ENCODE results near the gene PNPT1. TPM values are rescaled to one million over a fixed set of nuclear protein-coding genes. Genes with fewer than 3 reads are reported as not detected.
"Not testable (repeated sequence)": the region's sequence is repeated elsewhere in the genome, so short reads cannot be mapped to it uniquely, and the experiment has no call there.

PNPT1 gene
- total and polyA plus RNA-seq, 2 donors (not counting 3 experiments of a cell fraction or from before 2014, with no cell fraction given) = 6.6 to 32.4 TPM

- intact Hi-C loops (cut with micrococcal nuclease) = loop anchor here (5.0 to 10.0 kb wide), 3 partner anchors 207 to 1802 kb away; partner anchors contain the start of gene EFEMP1
- dilution Hi-C loops (cut with MboI; ENCODE audit: extremely low pct_ligation_motif_present, low sequenced_read_pairs); H2AFZ ChIP-seq (ENCODE audit: low read depth, low read length); BruUV-seq (replicated peaks); FAIRE-seq; H3K9me1 ChIP-seq (replicated peaks; ENCODE audit: control insufficient read depth, extremely low read depth, insufficient read depth, low read length); H3K36me3 ChIP-seq (ENCODE audit: control insufficient read depth in 2 of 2, extremely low read depth in 1 of 2, insufficient read depth in 2 of 2, low read length in 2 of 2); H3K4me2 ChIP-seq (ENCODE audit: insufficient read depth, low read length); H3K4me3 ChIP-seq (replicated peaks in 1 of 3; ENCODE audit: insufficient read depth in 1 of 3, low read depth in 1 of 3, low read length in 3 of 3); H3K27me3 ChIP-seq (ENCODE audit: control insufficient read depth in 2 of 2, insufficient read depth in 2 of 2, low read length in 2 of 2); DNase-seq (ENCODE audit: low read depth, low spot score); H3K4me1 ChIP-seq (ENCODE audit: control insufficient read depth, extremely low read depth, insufficient read depth, low read length); H4K20me1 ChIP-seq (replicated peaks; ENCODE audit: control insufficient read depth, extremely low read depth, insufficient read depth, low read length); POLR2A ChIA-PET; H3K79me2 ChIP-seq (ENCODE audit: control insufficient read depth, insufficient read depth, low read length); H3K27ac ChIP-seq (ENCODE audit: insufficient read depth, low read depth, low read length); H3K9me3 ChIP-seq (replicated peaks; ENCODE audit: control insufficient read depth, insufficient read depth, low read length); H3K9ac ChIP-seq (replicated peaks; ENCODE audit: extremely low read depth, insufficient read depth, low read length): not testable (repeated sequence)
- CTCF ChIA-PET = interaction anchor here (0.6 to 4.8 kb wide), 3 partner anchors 24 to 415 kb away, joined by 3 to 32 read pairs (median 8); no protein-coding TSS in a partner anchor
These were observed 21.5 kb upstream of the PNPT1 start for GRCh38 chr2:55715178-55715577.

- no peaks in the 10 kb centered on the region for H3K27me3 ChIP-seq (ENCODE audit: control insufficient read depth in 2 of 2, insufficient read depth in 2 of 2, low read length in 2 of 2)
- no peaks in the 10 kb centered on the region for H3K9me1 ChIP-seq (replicated peaks; ENCODE audit: control insufficient read depth, extremely low read depth, insufficient read depth, low read length)
- TF ChIP-seq POLR2A (IDR thresholded peaks at IDR 0.05; ENCODE audit: low read depth, low read length) (no peak), FOS (IDR thresholded peaks at IDR 0.05; ENCODE audit: borderline replicate concordance, insufficient read depth, low read length) (no peak), CTCF (IDR thresholded peaks at IDR 0.05; ENCODE audit: extremely low read depth in 1 of 2, insufficient read depth in 1 of 2, low read depth in 1 of 2, low read length in 2 of 2) (no peak), MYC (IDR thresholded peaks at IDR 0.05; ENCODE audit: low read depth, low read length) (no peak), JUN (IDR thresholded peaks at IDR 0.05; ENCODE audit: borderline replicate concordance, insufficient read depth, insufficient read length, low read depth) (no peak), GATA2 (IDR thresholded peaks at IDR 0.05; ENCODE audit: insufficient read depth, insufficient read length, low read depth, low read length) (no peak), EZH2 (IDR thresholded peaks at IDR 0.05; ENCODE audit: borderline replicate concordance, low read depth, low read length, severe bottlenecking) (no peak), POLR2AphosphoS5 (IDR thresholded peaks at IDR 0.05; ENCODE audit: insufficient read depth, low read depth, low read length) (no peak), MAX (IDR thresholded peaks at IDR 0.05; ENCODE audit: insufficient read depth, insufficient read length) (no peak)
- no peak overlapping the region for H3K9ac ChIP-seq (replicated peaks; ENCODE audit: extremely low read depth, insufficient read depth, low read length)
- no peaks in the 10 kb centered on the region for H4K20me1 ChIP-seq (replicated peaks; ENCODE audit: control insufficient read depth, extremely low read depth, insufficient read depth, low read length)
- BruUV-seq (replicated peaks) = no TSS peak
- FAIRE-seq = no peak
- no peak overlapping the region for H3K27ac ChIP-seq (ENCODE audit: insufficient read depth, low read depth, low read length)
- H3K9me3 ChIP-seq (replicated peaks; ENCODE audit: control insufficient read depth, insufficient read depth, low read length) = no peaks in the 10 kb centered on the region
- dilution Hi-C loops (cut with MboI; ENCODE audit: extremely low pct_ligation_motif_present, low sequenced_read_pairs) = no loop called here
- no peak overlapping the region for H3K4me3 ChIP-seq (replicated peaks in 1 of 3; ENCODE audit: insufficient read depth in 1 of 3, low read depth in 1 of 3, low read length in 3 of 3)
- POLR2A ChIA-PET = no interaction called here
- no peaks in the 10 kb centered on the region for H3K79me2 ChIP-seq (ENCODE audit: control insufficient read depth, insufficient read depth, low read length)
- no peak for DNase-seq (ENCODE audit: low read depth, low spot score)
- H3K36me3 ChIP-seq (ENCODE audit: control insufficient read depth in 2 of 2, extremely low read depth in 1 of 2, insufficient read depth in 2 of 2, low read length in 2 of 2) = no peaks in the 10 kb centered on the region
- H3K4me2 ChIP-seq (ENCODE audit: insufficient read depth, low read length) = no peak overlapping the region
- intact Hi-C loops (cut with micrococcal nuclease) = loop anchor here (10.0 kb wide), 1 partner anchor 1032 kb away; no protein-coding TSS in a partner anchor
- CTCF ChIA-PET = no interaction called here
- peaks cover 7% of the 10 kb centered on the region for H3K4me1 ChIP-seq (ENCODE audit: control insufficient read depth, extremely low read depth, insufficient read depth, low read length)
- no peak overlapping the region for H2AFZ ChIP-seq (ENCODE audit: low read depth, low read length)
These were observed 18.9 kb upstream of the PNPT1 start for GRCh38 chr2:55712477-55713060.
